ENCODE results near the gene ASPSCR1.

ASPSCR1 gene

DNA sequence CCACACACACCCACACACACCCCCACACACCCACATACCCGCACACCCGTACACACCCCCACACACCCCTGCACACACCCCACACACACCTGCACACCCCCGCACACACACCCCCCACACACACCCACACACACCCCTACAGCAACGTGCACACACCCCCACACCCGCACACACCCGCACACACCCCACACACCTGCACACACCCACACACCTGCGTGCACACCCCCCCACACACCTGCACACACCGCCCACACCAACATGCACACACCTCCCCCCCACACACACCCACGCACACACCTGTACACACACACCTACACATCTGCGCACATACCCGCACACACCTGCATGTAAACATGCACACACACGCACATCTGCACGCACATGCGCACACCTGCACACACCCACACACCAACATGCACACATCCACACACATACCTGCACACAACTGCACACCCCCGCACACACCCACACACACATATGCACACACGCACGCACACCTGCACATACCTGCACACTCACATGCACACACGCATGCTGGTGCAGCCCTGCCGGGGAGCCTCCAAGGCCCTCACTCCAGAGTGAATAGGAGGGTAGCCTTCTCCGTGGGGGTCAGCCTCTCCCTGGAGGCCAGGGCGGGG, 7.5 kb downstream of the ASPSCR1 start:
- H3K27ac ChIP-seq, result no peak overlapping the region
- TF ChIP-seq, protein P1, sequence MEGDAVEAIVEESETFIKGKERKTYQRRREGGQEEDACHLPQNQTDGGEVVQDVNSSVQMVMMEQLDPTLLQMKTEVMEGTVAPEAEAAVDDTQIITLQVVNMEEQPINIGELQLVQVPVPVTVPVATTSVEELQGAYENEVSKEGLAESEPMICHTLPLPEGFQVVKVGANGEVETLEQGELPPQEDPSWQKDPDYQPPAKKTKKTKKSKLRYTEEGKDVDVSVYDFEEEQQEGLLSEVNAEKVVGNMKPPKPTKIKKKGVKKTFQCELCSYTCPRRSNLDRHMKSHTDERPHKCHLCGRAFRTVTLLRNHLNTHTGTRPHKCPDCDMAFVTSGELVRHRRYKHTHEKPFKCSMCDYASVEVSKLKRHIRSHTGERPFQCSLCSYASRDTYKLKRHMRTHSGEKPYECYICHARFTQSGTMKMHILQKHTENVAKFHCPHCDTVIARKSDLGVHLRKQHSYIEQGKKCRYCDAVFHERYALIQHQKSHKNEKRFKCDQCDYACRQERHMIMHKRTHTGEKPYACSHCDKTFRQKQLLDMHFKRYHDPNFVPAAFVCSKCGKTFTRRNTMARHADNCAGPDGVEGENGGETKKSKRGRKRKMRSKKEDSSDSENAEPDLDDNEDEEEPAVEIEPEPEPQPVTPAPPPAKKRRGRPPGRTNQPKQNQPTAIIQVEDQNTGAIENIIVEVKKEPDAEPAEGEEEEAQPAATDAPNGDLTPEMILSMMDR (conservative IDR thresholded peaks at IDR 0.05), result no peak
- TF ChIP-seq ZFX (IDR thresholded peaks at IDR 0.05), result no peak

DNA sequence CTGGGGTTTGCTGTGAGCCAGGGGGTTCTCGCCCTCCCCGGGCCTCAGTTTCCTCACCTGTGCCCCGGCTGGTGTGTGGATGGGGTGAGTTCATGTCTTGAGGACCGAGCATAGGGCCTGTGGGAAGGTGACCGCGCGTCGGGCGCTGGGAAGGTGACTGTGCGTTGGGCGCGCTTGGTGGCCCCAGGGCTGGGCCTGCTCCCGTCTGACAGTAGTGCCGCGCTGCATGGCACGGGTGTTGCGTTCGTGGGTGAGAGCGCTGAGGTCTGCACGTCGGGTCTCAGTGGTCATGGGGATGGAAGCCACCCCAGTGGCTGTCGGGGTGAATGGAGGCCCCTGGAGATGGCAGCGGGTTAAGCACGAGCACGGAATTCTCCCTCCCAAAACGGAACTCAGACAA, 9.2 kb downstream of the ASPSCR1 start:
- no peak overlapping the region for H3K27ac ChIP-seq
- TF ChIP-seq, protein P1 (conservative IDR thresholded peaks at IDR 0.05), result no peak
- no peak for TF ChIP-seq ZFX (IDR thresholded peaks at IDR 0.05)

DNA sequence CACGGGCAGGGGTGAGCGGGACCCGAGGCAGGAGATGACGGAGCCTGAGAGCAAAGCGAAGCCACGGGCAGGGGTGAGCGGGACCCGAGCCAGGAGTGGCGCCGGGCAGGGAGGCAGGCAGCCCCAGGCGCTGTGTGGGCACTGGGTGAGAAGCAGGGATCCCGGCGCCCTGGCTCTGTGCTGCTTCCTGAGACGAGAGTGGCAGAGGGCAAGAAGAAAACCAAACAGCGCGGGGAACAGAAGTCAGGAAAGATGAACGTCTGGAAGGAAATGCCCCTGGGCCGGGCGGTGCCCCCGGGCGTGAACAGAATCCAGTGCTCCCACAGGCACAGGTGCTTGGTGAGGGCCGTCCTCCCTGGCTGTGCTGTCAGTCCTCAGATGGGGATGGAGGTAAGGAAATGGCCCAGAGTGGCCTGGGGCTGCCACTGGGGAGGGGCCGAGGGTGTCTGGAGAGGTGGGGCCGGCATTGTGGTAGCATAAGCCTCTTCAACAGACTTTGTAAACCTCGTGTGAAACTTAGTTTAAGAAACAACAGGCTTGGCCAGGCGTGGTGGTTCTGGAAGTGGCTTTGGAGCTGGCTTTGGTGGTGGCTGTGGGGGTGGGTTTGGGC, 9.8 kb downstream of the ASPSCR1 start:
- TF ChIP-seq ZFX (IDR thresholded peaks at IDR 0.05), result no peak
- TF ChIP-seq, protein P1 (conservative IDR thresholded peaks at IDR 0.05), result no peak
- no peak overlapping the region for H3K27ac ChIP-seq

DNA sequence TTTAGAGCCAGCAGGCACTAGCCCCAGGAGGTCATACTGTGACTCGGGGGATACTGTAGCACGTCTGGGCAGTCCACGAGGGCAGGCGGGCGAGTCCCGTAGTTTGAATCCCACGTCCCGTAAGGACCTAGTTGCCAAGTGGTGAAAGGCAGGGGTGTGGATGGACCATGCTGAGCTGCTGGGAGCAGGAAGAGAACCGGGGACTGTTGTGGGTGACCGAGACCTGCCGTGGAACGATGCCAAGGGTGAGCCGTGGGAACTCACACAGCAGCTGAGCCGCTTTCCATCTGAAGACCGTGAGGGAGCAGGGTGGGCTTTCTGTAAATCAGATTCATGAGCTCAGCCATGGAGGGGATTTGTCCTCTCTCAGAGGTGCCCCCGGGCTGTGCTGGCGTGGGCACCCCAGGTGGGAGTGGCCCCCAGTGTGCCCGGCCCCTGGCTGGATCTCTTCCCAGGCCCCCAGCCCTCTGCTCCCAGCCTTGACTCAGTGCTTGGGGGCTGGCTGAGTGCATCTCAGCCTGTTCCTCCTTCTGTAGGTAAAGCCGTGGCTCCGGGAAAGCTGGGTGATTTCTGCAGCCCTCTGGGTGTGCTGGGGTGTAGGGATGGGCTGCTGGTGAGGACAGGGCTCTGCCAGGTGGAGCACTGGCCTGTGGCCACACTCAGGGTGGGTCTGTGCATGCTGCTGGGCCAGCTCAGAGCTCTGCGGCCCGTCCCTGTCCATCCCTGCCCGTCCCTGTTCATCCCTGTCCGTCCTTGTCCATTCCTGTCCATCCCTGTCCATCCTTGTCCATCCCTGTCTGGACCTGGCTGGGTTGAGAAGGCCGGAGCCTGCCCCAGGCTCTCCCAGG, 13.6 kb downstream of the ASPSCR1 start:
- no peak for TF ChIP-seq ZFX (IDR thresholded peaks at IDR 0.05)
- H3K27ac ChIP-seq, result peak overlapping the region; percentile 76

DNA sequence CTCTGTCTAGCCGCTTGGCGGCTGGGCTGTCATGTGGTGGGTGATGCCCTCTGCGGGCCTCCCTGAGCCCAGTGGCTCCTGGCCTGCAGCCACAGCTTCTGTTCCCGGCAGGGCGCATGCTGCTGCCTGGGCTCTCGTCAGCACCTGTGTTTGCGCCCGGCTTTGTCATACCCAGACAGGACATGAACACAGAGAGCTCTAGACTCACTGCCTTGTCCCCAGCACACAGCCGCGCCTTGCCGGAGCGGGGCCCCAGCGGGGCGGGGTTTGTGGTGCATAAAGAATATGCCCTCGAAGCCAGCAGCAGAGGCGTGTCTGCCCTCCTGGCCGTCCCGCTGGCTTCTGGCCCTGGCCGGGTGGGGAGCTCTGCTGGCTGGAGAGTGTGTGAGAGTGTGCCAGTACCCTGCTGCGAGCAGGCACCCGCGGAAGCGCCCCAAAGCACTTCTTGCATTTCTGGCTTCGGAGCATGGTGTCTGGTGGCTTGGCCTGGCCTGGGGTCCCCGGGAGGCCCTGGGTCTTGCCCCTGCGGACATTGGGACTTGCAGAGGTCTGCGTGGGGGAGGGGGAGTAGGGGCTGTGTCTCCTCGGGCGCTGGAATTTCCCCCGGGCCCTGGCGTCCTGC, 14.4 kb downstream of the ASPSCR1 start:
- H3K27ac ChIP-seq, result peak overlapping the region; percentile 76
- TF ChIP-seq ZFX (IDR thresholded peaks at IDR 0.05), result no peak
- TF ChIP-seq, protein P1 (conservative IDR thresholded peaks at IDR 0.05), result no peak

DNA sequence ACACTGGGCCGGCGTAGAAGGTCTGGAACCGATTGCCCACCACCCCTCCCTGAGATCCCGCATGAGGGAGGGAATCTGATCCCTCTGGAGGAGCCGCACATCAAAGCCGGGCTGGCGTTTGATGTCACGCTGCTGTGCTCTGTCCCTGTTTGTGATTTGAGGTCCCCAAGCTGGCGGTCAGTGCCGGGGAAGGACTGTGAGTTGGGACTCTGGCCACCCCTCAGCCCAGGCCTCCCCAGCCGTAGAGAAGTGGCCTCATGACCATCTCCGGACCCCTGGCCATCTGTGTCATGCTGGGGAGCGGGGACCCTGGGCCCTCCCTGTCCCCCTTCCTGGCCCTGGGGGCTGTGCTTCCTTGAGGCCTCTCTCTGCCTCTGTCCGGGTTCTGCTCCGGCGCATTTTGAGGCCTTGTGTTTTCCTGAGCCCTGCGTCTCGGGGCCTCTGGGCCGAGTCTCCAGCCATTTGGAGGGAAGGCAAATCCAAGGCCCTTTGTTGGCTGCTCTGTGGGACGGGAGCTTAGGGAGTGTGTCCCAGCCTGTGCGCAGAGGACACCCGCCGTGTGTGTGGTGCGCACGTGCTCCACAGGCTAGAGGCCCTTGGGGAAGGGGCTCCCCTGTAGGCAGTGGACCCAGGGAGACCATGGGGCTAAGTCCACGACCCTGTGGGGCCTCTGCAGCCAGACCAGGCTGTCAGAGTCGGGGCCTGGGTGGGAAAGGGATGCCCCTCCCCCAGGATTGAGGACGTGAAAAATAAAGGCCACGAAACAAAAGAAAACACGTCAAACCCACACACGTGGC, 15.1 kb downstream of the ASPSCR1 start:
- H3K27ac ChIP-seq, result peak overlapping the region; percentile 76
- no peak for TF ChIP-seq ZFX (IDR thresholded peaks at IDR 0.05)
- TF ChIP-seq, protein P1 (conservative IDR thresholded peaks at IDR 0.05), result no peak

All from C4-2B (cell line).